ENCODE measurements around the gene STRADB.

DNA sequence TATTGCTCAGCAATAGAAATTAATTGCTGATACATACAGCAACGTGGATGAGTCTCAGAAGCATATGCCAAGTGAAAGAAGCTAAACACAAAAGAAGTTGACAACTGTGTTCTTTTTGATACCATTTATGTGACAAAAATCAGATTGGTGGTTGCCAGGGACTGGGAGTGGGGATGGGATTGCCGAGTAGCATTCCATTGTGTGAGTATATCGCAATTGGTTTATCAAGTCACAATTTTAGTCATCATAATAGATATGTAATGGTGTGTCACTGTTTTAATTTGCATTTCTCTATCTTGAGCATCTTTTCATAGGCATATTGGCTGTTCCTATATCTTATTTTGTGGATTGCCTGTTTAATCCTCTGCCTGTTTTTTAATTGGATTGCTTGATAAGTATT, 20.9 kb downstream of the STRADB start:
- TF ChIP-seq, protein P1, sequence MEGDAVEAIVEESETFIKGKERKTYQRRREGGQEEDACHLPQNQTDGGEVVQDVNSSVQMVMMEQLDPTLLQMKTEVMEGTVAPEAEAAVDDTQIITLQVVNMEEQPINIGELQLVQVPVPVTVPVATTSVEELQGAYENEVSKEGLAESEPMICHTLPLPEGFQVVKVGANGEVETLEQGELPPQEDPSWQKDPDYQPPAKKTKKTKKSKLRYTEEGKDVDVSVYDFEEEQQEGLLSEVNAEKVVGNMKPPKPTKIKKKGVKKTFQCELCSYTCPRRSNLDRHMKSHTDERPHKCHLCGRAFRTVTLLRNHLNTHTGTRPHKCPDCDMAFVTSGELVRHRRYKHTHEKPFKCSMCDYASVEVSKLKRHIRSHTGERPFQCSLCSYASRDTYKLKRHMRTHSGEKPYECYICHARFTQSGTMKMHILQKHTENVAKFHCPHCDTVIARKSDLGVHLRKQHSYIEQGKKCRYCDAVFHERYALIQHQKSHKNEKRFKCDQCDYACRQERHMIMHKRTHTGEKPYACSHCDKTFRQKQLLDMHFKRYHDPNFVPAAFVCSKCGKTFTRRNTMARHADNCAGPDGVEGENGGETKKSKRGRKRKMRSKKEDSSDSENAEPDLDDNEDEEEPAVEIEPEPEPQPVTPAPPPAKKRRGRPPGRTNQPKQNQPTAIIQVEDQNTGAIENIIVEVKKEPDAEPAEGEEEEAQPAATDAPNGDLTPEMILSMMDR (IDR thresholded peaks at IDR 0.05), result no peak
- no peak for TF ChIP-seq POLR2A (IDR thresholded peaks at IDR 0.05)
